HuH-7.5 (cell line): Measurements from ENCODE around the gene LARP4B.

Experiments used
- DNase-seq: peaks from one replicate; pipeline ENCODE4 v3.0.0; 2011; ENCODE audit warnings: low spot score

Gene LARP4B

DNA sequence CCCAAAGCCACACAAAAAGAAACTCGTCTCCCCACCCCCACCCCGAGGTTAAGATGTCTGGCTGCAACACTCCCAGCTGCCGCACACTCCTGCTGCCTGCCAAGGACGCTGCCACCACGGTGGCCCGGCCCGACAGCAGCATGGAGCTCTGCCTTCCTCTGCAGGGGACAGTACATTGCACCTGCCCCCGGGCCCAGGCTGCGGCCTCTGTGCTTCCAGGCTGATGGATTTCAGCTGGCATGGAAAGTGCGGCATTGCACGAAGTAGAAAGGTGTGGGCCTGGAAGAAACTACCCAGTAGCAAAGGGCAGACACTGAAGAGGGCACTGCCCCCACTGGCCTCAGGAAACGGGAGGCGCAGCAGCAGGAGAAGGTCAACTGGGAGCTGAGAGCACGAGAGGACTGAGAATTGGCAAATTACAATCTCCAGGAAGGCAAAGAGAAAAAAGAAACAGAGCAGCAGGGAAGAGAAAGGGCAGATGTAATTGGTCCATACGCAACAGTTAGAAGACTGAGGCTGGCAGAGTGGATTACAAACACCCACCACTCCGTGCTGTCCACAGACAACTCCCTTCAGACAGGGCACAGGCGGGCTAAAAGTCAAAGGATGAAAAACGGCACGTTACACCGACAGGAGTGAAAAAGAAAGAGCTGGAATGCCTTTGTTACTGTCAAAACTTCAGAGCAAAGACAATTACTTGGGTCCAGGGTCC lies 124.9 kb downstream of the LARP4B start:
- DNase-seq, result no peak

DNA sequence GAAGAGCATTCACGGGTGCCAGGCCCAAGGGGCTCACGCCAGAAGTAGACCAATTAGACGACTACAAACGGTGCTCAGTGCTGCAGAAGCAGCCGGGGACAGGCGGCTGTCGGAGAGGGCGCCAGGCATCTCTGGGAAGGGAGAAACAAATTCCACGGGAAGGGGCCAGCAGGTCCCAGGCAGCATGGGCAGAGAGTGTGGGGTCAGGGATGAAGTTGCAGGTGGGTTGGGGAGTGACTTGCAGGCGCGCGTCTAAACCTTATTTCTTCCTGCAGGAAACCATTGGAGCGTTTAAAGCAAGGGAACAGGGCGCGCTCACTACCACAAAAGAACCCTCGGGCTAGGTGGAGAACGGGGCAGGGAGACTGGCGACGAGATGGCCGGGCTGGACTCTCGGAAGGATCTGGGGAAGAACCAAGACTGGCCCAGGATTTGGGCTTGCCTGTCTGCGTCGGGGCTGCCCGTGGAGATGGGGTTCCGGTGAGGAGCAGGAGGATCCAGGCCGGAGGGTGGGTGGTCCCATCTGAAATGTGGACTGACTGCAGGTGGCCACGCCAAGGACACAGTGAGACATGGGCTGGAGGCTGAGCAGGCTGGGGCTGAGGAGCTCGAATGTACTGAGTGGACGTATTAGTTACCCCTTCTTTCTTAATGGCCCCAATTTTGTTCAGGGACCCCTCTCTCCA lies 125.7 kb downstream of the LARP4B start:
- no peak for DNase-seq

DNA sequence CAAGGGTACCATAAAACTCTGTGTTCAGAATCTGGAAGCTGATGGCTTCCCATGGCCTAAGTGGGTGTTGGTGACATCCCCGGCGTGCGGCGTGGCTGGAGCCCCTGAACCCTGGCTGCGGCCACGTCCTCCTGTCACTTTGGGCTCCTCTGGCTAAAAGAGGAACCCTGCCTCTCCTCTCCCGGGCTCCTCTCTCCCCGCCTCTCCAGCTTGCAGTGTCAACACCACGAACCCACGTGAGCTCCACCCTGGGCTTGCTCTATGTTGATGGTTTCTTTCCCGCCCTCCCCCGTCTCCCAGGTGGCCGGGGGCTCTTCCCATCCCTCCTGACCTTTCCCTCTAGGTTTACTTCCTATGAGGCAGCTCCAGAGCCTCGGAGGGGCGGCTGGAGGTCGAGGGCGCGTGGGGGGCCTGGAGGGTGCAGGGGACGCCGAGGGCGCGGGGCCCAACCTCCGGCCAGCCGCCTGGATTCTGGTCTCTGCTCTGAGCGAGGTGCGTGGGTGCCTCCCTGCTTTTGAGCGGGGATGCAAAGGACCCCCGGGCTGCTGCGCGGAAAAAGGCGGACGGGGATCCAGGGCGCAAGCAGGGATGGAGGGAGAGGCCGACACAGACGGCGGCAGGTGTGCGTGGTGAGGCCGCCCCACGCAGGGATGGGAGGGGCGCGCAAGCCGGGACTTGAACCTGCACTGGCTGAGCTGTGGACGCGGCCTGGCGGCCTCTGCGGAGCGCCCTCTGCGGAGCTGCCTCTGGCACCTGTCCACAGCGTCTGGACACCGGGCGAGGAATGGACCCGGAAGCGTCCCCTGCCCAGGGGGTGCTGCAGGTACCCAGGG lies 126.5 kb downstream of the LARP4B start:
- DNase-seq, result no peak

DNA sequence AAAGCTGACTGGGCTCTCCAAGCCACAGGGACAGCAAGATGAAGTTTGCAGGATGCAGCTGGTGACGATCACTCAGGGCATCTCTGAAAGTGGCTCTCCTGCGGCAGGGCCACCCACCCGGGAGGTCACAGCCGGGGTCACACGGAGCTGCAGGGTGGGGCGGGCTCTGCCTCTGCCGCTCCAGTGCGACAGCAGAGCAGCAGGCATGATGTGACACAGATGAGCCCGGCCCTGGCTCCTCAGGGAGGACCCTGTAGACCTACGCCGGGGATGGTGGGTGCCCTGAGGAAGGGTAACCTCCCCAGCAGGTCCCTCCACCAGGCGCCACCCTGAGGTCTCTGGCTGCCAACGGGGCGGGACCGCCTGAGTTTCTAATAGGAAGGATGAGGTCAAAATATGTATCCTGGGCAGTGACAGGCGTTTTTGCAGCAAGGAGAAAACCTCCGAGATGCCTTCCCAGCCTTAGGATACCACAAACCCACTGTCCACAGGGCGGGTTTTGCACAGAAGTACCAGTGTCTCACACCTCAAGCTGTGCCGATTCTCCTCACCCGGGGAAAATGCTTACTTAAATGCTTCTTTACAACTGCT lies 127.2 kb downstream of the LARP4B start:
- DNase-seq, result no peak

- DNase-seq, result no peak
Measured at GRCh38 chr10:803041-803741, 128.3 kb downstream of the LARP4B start.

- DNase-seq, result no peak
Measured at GRCh38 chr10:802506-802905, 129.0 kb downstream of the LARP4B start.

GRCh38 chr10:797179-797578 lies 134.3 kb downstream of the LARP4B start:
- DNase-seq, result no peak

DNA sequence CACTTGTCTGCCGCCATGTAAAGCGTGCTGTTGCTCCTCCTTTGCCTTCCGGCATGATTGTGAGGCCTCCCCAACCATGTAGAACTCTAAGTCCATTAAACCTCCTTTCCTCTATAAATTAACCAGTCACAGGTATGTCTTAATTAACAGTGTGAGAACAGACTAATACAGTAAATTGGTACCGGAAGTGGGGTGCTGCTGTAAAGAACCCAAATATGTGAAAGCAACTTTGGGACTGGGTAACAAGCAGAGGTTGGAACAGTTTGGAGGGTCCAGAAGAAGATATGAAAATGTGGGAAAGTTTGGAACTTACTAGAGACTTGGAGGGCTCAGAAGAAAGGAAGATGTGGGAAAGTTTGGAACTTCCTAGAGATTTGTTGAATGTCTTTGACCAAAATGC lies 135.3 kb downstream of the LARP4B start:
- no peak for DNase-seq

DNA sequence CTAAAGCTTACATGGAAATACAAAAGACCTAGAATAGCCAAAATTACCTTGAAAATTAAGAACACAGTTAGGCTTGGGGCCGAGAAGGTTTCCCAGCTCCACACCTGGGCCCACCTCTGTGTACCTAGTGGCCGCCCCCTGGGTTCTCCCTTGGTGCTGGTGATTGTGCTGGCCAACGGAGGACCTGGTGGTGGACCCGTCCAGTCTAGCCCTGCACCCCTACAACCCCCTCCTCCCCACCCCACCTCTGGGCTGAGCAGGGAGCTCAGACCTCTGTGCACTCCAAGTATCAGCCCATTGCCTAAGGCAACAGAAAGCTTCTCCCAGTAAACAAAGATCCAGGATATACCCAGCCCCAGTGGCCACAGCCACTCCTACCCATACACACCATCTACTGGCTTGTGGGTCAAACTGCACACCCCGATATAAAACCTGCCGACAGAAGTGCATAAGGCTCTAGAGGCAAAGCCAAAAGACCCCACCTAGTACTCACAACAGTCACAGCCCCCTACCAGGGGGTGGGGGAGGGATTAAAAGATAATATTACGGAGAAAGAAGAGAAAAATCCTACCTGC lies 137.0 kb downstream of the LARP4B start:
- peak; percentile 38 for DNase-seq

DNA sequence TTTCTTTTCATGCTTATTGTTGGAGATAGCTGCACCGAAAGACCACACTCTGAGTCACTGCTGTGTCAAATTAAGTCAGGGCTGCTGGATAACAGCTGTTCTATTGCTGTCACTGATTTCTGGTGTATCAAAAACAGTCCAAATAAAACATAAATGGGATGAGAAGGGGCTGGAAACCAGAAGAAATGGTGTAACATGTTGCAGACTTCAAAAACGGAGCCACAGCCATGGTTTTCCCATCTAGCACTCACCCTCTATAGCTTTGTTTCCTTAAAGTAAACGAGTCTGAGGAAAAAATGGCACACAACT lies 138.8 kb downstream of the LARP4B start:
- DNase-seq, result no peak

DNA sequence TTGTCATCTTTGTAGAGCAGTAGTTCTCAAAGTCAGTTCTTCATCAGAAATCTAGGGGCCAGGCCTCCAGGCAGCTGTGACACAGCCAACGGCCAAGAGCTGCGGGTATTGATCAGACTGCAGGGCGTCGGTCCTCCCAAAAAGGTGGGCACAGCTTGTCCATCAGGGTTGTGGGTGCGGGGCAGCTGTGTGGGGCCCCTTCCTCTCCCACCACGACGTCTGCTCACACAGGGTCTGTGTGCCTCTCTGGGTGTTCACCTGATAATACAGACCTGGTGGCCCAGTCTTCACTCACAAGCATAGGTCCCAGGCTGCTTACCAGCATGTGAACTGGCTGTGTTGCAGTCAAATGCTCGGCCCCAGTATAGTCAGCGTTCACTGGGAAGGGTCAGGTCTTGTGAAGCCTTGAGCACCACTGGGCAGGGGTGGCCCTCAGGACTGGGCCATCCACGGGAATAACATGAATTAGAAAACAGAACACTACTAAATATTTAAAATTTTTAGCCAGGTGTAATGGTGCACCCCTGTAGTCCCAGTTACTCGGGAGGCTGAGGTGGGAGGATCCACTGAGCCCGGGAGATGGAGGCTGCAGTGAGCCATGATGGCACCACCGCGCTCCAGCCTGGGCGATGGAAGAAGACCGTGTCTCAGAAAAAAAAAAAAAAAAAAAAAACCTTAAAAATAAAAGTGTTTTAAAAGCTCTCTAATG lies 139.3 kb downstream of the LARP4B start:
- no peak for DNase-seq

GRCh38 chr10:791639-792038 lies 139.9 kb downstream of the LARP4B start:
- no peak for DNase-seq

- no peak for DNase-seq
Measured at GRCh38 chr10:790821-791551, 140.5 kb downstream of the LARP4B start.

DNA sequence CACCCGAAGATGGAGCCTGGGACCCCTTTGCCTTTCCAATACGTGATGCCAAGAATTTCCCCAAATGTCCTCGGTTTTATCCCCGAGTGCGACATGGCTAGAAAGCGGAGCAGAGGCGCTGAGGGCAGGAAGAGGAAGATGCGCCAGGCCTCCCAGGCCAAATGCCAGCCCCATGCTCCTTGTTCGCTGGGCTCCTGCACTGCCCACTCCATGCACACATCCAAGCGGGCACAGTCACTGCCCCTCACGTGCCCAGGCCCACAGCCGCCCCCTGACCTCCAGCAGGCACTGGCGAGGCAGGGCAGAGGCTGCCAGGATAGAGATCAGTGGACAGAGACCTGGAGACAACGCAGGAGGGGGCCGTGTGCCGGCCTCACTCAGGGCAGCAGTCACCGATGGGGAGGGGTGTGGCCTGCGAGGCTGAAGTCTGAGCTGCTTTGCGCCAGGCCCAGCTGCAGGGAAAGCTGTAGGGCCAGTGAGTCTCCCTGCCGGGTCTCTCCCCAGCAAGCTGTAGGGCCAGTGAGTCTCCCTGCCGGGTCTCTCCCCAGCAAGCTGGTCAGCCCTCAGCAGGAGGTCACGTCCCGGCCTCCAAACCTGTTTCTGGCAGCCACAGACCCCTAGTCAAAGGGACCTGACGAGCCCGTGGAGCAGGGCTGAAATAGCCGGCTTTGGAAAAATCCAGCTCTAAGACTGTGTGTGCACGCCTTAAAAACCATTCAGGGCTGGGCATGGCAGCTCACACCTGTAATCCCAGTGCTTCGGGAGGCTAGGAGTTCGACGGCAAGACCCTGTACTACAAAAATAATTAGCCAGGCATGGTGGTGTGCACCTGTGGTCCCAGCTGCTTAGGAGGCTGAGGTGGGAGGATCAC lies 141.4 kb downstream of the LARP4B start:
- no peak for DNase-seq

- peak; percentile 93 for DNase-seq
Measured at GRCh38 chr10:788796-789748, 142.4 kb downstream of the LARP4B start.

DNA sequence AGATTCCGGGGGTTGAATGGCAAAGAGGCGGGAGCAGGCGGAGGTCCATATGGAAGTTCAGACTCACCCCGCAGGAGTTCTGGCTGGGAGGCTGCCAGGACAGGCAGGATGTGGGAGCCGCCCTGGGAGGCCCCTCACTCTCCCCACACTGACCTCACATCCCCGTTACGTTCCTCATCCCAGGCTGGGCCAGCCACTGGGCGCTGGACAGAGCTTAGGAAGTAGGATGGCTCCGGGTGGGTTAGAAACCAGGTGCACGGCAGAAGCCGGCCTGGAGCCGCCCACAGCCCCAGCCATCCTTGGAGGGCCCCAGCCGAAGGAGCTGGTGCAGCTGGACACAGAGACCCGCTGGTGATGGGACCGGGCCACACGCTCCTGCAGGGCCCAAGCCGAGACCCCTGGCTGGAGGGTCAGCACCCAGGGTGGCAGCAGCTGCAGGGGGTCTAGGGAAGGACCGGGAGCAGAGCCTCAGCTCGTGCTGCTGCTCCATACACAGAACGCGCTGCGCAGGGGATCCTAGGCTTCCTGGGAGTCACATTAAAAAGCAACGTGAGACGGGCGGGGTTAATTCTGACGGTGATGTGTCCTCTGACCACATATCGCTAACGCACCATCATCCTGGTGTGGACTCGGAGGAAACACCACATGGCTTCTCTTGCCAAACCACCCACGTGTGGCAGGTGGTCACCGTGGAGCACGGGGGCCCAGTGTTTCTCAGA lies 143.4 kb downstream of the LARP4B start:
- no peak for DNase-seq

DNA sequence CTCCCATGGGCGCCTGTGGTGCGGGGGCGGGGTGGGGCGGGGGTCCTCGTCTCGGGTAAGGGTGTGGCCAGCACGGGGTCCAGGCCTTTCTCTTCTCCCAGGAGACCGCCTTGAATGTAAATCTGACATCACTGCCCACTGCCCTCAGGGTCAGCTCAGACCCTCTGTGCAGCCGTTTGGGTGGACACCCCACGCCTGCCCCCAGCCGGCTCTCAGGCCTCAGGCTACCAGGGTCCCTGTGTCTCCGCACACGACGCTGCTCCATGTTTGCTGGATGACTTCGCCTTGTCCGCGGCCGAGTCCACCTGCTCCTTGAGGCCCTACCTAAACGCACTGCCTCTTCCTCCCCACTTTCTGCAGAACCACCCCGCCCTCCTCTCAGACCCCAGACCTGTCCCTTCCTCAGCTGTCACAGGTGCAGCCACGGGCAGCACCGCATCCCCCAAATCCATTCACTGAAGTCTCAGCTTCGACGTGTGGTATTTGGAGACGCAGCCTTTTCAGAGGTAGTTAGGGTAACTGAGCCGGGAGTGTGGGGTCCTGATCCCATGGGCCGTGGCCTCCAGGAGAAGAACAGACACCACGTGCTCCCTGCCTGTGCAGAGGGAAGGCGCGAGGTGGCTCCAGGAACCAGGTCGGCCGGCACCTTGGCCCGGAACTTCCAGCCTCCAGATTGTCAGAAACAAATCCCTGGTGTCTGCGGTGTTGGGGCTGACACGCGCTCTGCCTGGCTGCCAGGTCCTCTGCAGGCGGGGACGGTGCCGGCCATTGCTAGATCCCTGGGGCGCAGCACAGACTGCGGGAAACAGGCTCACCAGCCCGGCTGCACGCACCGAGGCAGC lies 144.7 kb downstream of the LARP4B start:
- no peak for DNase-seq
